GM18909 (cell line): ENCODE data around the gene COX5A.

Source experiments
- ATAC-seq: cut with Tn5 transposase; IDR thresholded peaks from one replicate; pipeline ENCODE4 v1.9.1; 2021; ENCODE audit warnings: mild to moderate bottlenecking; ENCODE audit not compliant: unreplicated experiment, poor library complexity

Gene COX5A

GRCh38 chr15:74873036-74873755 is 64.7 kb downstream of the COX5A start, which contains the start of gene SCAMP2:
SCAMP2 (minus strand) TSS chr15:74873365; CDS start chr15:74873255, 110 bp downstream.
- ATAC-seq, result peak; percentile 84

- no peak for ATAC-seq
Observed at GRCh38 chr15:74872702-74873035, 65.2 kb downstream of the COX5A start.

GRCh38 chr15:74870436-74871215 is 67.2 kb downstream of the COX5A start:
- ATAC-seq, result no peak
